Measurements from ENCODE around the gene KCNIP2. TPM values are rescaled to one million over a fixed set of nuclear protein-coding genes. Genes with fewer than 3 reads are reported as not detected.

KCNIP2 gene
- total and polyA plus RNA-seq, 4 donors: 3.9 to 9.0 (median 4.3) TPM; not detected in 1

DNA sequence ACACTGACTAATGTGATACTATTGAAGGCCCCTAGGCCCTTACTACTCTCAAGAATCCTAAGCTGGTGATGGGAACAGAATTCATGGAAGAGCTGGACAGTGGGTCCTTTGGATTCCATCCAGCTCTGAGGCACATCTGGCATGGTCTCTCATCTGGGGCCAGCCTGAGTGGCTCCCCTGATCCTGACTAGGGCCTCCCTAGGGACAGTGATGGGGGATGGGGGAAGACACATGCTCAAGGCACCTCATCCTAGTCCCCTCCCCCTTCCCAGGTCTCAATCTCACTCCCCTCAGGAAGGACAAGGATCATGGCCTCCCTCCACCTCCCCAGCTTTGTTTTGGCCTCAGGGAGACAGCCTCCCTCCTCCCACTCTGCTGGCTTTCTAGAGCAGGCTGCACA, 1.8 kb downstream of the KCNIP2 start:
- intact Hi-C loops (cut with DNase I): loop anchor here in 1 of 2 donors (5.0 kb wide), 1 partner anchor 170 kb away; no protein-coding TSS in a partner anchor
- Histone ChIP-seq H3K36me3 (ENCODE audit: control insufficient read depth in 1 of 2, insufficient read depth in 2 of 2, low read length in 1 of 2) (no peaks in the 10 kb centered on the region), H3K9me3 (ENCODE audit: control insufficient read depth, low read length) (no peaks in the 10 kb centered on the region), H3K4me1 (ENCODE audit: control insufficient read depth in 1 of 2, insufficient read depth in 2 of 2, low read length in 2 of 2) (no peaks in the 10 kb centered on the region), H3K27ac (ENCODE audit: low read depth in 1 of 2, low read length in 2 of 2) (no peak overlapping the region), H3K27me3 (ENCODE audit: control insufficient read depth in 1 of 2, insufficient read depth in 2 of 2, low read length in 1 of 2) (no peaks in the 10 kb centered on the region), H3K4me3 (ENCODE audit: low read length in 2 of 2) (no peak overlapping the region)
- no peak for DNase-seq
- no peak for ATAC-seq (ENCODE audit: low FRiP score)

GRCh38 chr10:101840741-101841453, 2.7 kb downstream of the KCNIP2 start:
- Histone ChIP-seq H3K27me3 (ENCODE audit: control insufficient read depth in 1 of 2, insufficient read depth in 2 of 2, low read length in 1 of 2) (no peaks in the 10 kb centered on the region), H3K4me3 (ENCODE audit: low read length in 2 of 2) (no peak overlapping the region), H3K4me1 (ENCODE audit: control insufficient read depth in 1 of 2, insufficient read depth in 2 of 2, low read length in 2 of 2) (no peaks in the 10 kb centered on the region), H3K9me3 (ENCODE audit: control insufficient read depth, low read length) (no peaks in the 10 kb centered on the region), H3K36me3 (ENCODE audit: control insufficient read depth in 1 of 2, insufficient read depth in 2 of 2, low read length in 1 of 2) (no peaks in the 10 kb centered on the region), H3K27ac (ENCODE audit: low read depth in 1 of 2, low read length in 2 of 2) (no peak overlapping the region)
- intact Hi-C loops (cut with DNase I): loop anchor here in 1 of 2 donors (5.0 kb wide), 1 partner anchor 171 kb away; no protein-coding TSS in a partner anchor
- 2% methylated on average over 43 to 46 of the region's 46 CpGs for WGBS, 2 donors
- peak; percentile 84 to 94 for DNase-seq
- peak; percentile 87 for ATAC-seq (ENCODE audit: low FRiP score)

- intact Hi-C loops (cut with DNase I): loop anchor here in 1 of 2 donors (5.0 kb wide), 1 partner anchor 172 kb away; no protein-coding TSS in a partner anchor
- H3K4me1 ChIP-seq (ENCODE audit: control insufficient read depth in 1 of 2, insufficient read depth in 2 of 2, low read length in 2 of 2): no peaks in the 10 kb centered on the region
- H3K27ac ChIP-seq (ENCODE audit: low read depth in 1 of 2, low read length in 2 of 2): no peak overlapping the region
- no peak for ATAC-seq (ENCODE audit: low FRiP score)
- WGBS, 2 donors: 3 to 5% methylated on average over 19 of the region's 19 CpGs
- H3K9me3 ChIP-seq (ENCODE audit: control insufficient read depth, low read length): no peaks in the 10 kb centered on the region
- H3K36me3 ChIP-seq (ENCODE audit: control insufficient read depth in 1 of 2, insufficient read depth in 2 of 2, low read length in 1 of 2): no peaks in the 10 kb centered on the region
- no peaks in the 10 kb centered on the region for H3K27me3 ChIP-seq (ENCODE audit: control insufficient read depth in 1 of 2, insufficient read depth in 2 of 2, low read length in 1 of 2)
- no peak overlapping the region for H3K4me3 ChIP-seq (ENCODE audit: low read length in 2 of 2)
- DNase-seq: no peak
Measured at GRCh38 chr10:101840102-101840684, 3.4 kb downstream of the KCNIP2 start.

DNA sequence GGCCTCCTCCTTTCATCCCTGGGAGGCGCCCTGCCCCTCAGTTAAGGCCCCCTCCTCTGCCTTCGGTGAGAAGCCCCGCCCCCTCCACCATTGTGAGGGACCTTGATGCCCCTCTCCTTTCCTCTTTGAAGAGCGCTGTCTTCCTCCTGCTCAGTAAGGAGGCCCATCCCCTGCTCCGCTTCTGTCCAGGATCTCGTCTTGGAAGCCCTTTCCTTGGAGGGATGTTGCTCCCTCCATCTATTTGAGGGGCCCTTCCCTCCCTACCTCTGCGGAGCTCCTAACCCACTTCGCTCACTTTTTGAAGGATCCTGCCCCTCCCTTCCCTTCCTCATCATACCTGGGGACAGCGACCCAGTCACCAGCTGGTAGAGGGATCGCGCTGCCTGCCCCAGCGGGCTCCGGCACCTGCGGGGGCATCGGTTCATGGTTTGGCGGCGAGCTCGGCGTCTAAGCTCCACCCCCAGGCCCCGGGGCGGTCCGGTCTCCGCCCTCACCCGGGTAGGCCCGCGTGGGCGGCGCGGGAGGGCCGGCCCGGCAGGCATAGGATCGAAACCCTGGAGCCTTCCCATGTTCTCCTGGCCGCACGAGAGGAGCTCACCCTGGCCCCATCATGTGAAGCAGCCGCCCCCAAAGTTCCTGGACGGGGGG, 4.1 kb downstream of the KCNIP2 start:
- H3K4me1 ChIP-seq (ENCODE audit: control insufficient read depth in 1 of 2, insufficient read depth in 2 of 2, low read length in 2 of 2): no peaks in the 10 kb centered on the region
- H3K27me3 ChIP-seq (ENCODE audit: control insufficient read depth in 1 of 2, insufficient read depth in 2 of 2, low read length in 1 of 2): no peaks in the 10 kb centered on the region
- DNase-seq (peak in 1 of 2 donors; percentile 83), ATAC-seq (ENCODE audit: low FRiP score) (no peak)
- 13 to 16% methylated on average over 34 to 36 of the region's 36 CpGs for WGBS, 2 donors
- H3K4me3 ChIP-seq (ENCODE audit: low read length in 2 of 2): no peak overlapping the region
- intact Hi-C loops (cut with DNase I): loop anchor here (5.0 to 10.0 kb wide), 2 partner anchors 173 to 175 kb away; no protein-coding TSS in a partner anchor
- no peak overlapping the region for H3K27ac ChIP-seq (ENCODE audit: low read depth in 1 of 2, low read length in 2 of 2)
- no peaks in the 10 kb centered on the region for H3K36me3 ChIP-seq (ENCODE audit: control insufficient read depth in 1 of 2, insufficient read depth in 2 of 2, low read length in 1 of 2)
- no peaks in the 10 kb centered on the region for H3K9me3 ChIP-seq (ENCODE audit: control insufficient read depth, low read length)

- H3K4me3 ChIP-seq (ENCODE audit: low read length in 2 of 2): no peak overlapping the region
- intact Hi-C loops (cut with DNase I): loop anchor here in 1 of 2 donors (10.0 kb wide), 1 partner anchor 176 kb away; no protein-coding TSS in a partner anchor
- 95 to 100% methylated on average over 1 of the region's 1 CpG for WGBS, 2 donors
- DNase-seq (no peak), ATAC-seq (ENCODE audit: low FRiP score) (no peak)
- no peaks in the 10 kb centered on the region for H3K27me3 ChIP-seq (ENCODE audit: control insufficient read depth in 1 of 2, insufficient read depth in 2 of 2, low read length in 1 of 2)
- no peaks in the 10 kb centered on the region for H3K36me3 ChIP-seq (ENCODE audit: control insufficient read depth in 1 of 2, insufficient read depth in 2 of 2, low read length in 1 of 2)
- no peak overlapping the region for H3K27ac ChIP-seq (ENCODE audit: low read depth in 1 of 2, low read length in 2 of 2)
- no peaks in the 10 kb centered on the region for H3K4me1 ChIP-seq (ENCODE audit: control insufficient read depth in 1 of 2, insufficient read depth in 2 of 2, low read length in 2 of 2)
- no peaks in the 10 kb centered on the region for H3K9me3 ChIP-seq (ENCODE audit: control insufficient read depth, low read length)
Measured at GRCh38 chr10:101839002-101839401, 4.6 kb downstream of the KCNIP2 start.

- H3K4me1 ChIP-seq (ENCODE audit: control insufficient read depth in 1 of 2, insufficient read depth in 2 of 2, low read length in 2 of 2): no peaks in the 10 kb centered on the region
- ATAC-seq (ENCODE audit: low FRiP score): no peak
- WGBS, 2 donors: 72% methylated on average over 6 of the region's 6 CpGs
- H3K27me3 ChIP-seq (ENCODE audit: control insufficient read depth in 1 of 2, insufficient read depth in 2 of 2, low read length in 1 of 2): no peaks in the 10 kb centered on the region
- H3K36me3 ChIP-seq (ENCODE audit: control insufficient read depth in 1 of 2, insufficient read depth in 2 of 2, low read length in 1 of 2): no peaks in the 10 kb centered on the region
- no peaks in the 10 kb centered on the region for H3K9me3 ChIP-seq (ENCODE audit: control insufficient read depth, low read length)
- intact Hi-C loops (cut with DNase I): loop anchor here in 1 of 2 donors (10.0 kb wide), 1 partner anchor 176 kb away; no protein-coding TSS in a partner anchor
- no peak overlapping the region for H3K4me3 ChIP-seq (ENCODE audit: low read length in 2 of 2)
- no peak for DNase-seq
- no peak overlapping the region for H3K27ac ChIP-seq (ENCODE audit: low read depth in 1 of 2, low read length in 2 of 2)
Measured at GRCh38 chr10:101838416-101838970, 5.1 kb downstream of the KCNIP2 start.

GRCh38 chr10:101837748-101838147, 5.9 kb downstream of the KCNIP2 start:
- no peak overlapping the region for H3K4me3 ChIP-seq (ENCODE audit: low read length in 2 of 2)
- no peaks in the 10 kb centered on the region for H3K27me3 ChIP-seq (ENCODE audit: control insufficient read depth in 1 of 2, insufficient read depth in 2 of 2, low read length in 1 of 2)
- DNase-seq (no peak), ATAC-seq (ENCODE audit: low FRiP score) (no peak)
- 73 to 81% methylated on average over 2 of the region's 2 CpGs for WGBS, 2 donors
- no peaks in the 10 kb centered on the region for H3K36me3 ChIP-seq (ENCODE audit: control insufficient read depth in 1 of 2, insufficient read depth in 2 of 2, low read length in 1 of 2)
- H3K9me3 ChIP-seq (ENCODE audit: control insufficient read depth, low read length): no peaks in the 10 kb centered on the region
- H3K4me1 ChIP-seq (ENCODE audit: control insufficient read depth in 1 of 2, insufficient read depth in 2 of 2, low read length in 2 of 2): no peaks in the 10 kb centered on the region
- intact Hi-C loops (cut with DNase I): loop anchor here in 1 of 2 donors (10.0 kb wide), 1 partner anchor 177 kb away; no protein-coding TSS in a partner anchor
- no peak overlapping the region for H3K27ac ChIP-seq (ENCODE audit: low read depth in 1 of 2, low read length in 2 of 2)

DNA sequence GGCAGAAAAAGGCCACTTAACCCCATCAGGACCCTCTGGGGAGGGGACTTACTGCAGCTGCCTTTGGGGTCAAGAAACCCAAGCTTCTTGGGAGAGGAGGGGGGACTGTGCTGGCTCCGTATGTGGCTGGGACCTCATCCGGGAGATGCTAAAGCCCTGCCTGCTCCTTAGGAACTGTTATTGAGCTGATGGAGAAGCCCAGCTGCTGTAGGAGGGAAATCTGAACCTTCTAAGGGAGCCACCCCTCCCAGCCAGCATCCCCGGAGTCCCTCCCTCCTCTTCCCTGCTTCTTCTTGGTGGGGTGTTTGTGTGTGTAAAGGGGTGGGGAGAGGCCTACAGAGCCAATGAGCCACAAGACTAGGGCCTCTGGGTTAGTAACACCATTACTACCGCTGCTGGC, 8.2 kb downstream of the KCNIP2 start:
- 87 to 88% methylated on average over 4 of the region's 4 CpGs for WGBS, 2 donors
- H3K36me3 ChIP-seq (ENCODE audit: control insufficient read depth in 1 of 2, insufficient read depth in 2 of 2, low read length in 1 of 2): no peaks in the 10 kb centered on the region
- no peak overlapping the region for H3K27ac ChIP-seq (ENCODE audit: low read depth in 1 of 2, low read length in 2 of 2)
- H3K4me3 ChIP-seq (ENCODE audit: low read length in 2 of 2): no peak overlapping the region
- no peaks in the 10 kb centered on the region for H3K9me3 ChIP-seq (ENCODE audit: control insufficient read depth, low read length)
- H3K4me1 ChIP-seq (ENCODE audit: control insufficient read depth in 1 of 2, insufficient read depth in 2 of 2, low read length in 2 of 2): no peaks in the 10 kb centered on the region
- H3K27me3 ChIP-seq (ENCODE audit: control insufficient read depth in 1 of 2, insufficient read depth in 2 of 2, low read length in 1 of 2): no peaks in the 10 kb centered on the region
- intact Hi-C loops (cut with DNase I): loop anchor here in 1 of 2 donors (10.0 kb wide), 1 partner anchor 179 kb away; no protein-coding TSS in a partner anchor
- ATAC-seq (ENCODE audit: low FRiP score) (no peak), DNase-seq (no peak)
